Measurements from ENCODE around the gene LRFN4. TPM values are rescaled to one million over a fixed set of nuclear protein-coding genes. Genes with fewer than 3 reads are reported as not detected.

LRFN4 gene
- polyA plus RNA-seq, 1 donor from 2014 or later, result 85.0 TPM

- no peaks in the 10 kb centered on the region for H3K9me2 ChIP-seq (ENCODE audit: insufficient read depth, low read length)
- H3K27ac ChIP-seq (ENCODE audit: low read length), result no peak overlapping the region
- H3K36me3 ChIP-seq (ENCODE audit: insufficient read depth, low read length), result no peaks in the 10 kb centered on the region
- no peak overlapping the region for H3K4me2 ChIP-seq (ENCODE audit: low read length)
- no peaks in the 10 kb centered on the region for H3K27me3 ChIP-seq (ENCODE audit: insufficient read depth, low read depth, low read length)
- H2AFZ ChIP-seq (ENCODE audit: low read depth, low read length), result no peak overlapping the region
- TF ChIP-seq EZH2 (IDR thresholded peaks at IDR 0.05; ENCODE audit: borderline replicate concordance, insufficient read depth, low read length, poor library complexity, severe bottlenecking), result no peak
- no peak for TF ChIP-seq TAF1 (IDR thresholded peaks at IDR 0.05; ENCODE audit: low read depth)
- no peak for TF ChIP-seq POLR2AphosphoS5 (IDR thresholded peaks at IDR 0.05)
- no peak for TF ChIP-seq EP300 (conservative IDR thresholded peaks at IDR 0.05; ENCODE audit: poor library complexity, severe bottlenecking)
- no peak for TF ChIP-seq MXI1 (conservative IDR thresholded peaks at IDR 0.05; ENCODE audit: poor library complexity, severe bottlenecking)
- TF ChIP-seq SMC3 (conservative IDR thresholded peaks at IDR 0.05; ENCODE audit: poor library complexity), result no peak
- TF ChIP-seq, protein P1, sequence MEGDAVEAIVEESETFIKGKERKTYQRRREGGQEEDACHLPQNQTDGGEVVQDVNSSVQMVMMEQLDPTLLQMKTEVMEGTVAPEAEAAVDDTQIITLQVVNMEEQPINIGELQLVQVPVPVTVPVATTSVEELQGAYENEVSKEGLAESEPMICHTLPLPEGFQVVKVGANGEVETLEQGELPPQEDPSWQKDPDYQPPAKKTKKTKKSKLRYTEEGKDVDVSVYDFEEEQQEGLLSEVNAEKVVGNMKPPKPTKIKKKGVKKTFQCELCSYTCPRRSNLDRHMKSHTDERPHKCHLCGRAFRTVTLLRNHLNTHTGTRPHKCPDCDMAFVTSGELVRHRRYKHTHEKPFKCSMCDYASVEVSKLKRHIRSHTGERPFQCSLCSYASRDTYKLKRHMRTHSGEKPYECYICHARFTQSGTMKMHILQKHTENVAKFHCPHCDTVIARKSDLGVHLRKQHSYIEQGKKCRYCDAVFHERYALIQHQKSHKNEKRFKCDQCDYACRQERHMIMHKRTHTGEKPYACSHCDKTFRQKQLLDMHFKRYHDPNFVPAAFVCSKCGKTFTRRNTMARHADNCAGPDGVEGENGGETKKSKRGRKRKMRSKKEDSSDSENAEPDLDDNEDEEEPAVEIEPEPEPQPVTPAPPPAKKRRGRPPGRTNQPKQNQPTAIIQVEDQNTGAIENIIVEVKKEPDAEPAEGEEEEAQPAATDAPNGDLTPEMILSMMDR (IDR thresholded peaks at IDR 0.05; ENCODE audit: poor library complexity, severe bottlenecking), result no peak
- no peak for TF ChIP-seq REST (IDR thresholded peaks at IDR 0.05; ENCODE audit: borderline replicate concordance)
- TF ChIP-seq RAD21 (conservative IDR thresholded peaks at IDR 0.05), result no peak
- H3F3A ChIP-seq (ENCODE audit: insufficient read depth, low read length, poor library complexity, severe bottlenecking), result no peaks in the 10 kb centered on the region
- no peak overlapping the region for H3K4me3 ChIP-seq (ENCODE audit: low read length)
- H3K9me3 ChIP-seq (ENCODE audit: low read length), result no peaks in the 10 kb centered on the region
- no peak overlapping the region for H3K9ac ChIP-seq (ENCODE audit: low read length)
- H4K20me1 ChIP-seq (ENCODE audit: insufficient read depth), result no peaks in the 10 kb centered on the region
- no peaks in the 10 kb centered on the region for H3K79me2 ChIP-seq (replicated peaks; ENCODE audit: insufficient read depth, low read length)
Observed at GRCh38 chr11:66866007-66866406, 9.1 kb downstream of the LRFN4 start.

DNA sequence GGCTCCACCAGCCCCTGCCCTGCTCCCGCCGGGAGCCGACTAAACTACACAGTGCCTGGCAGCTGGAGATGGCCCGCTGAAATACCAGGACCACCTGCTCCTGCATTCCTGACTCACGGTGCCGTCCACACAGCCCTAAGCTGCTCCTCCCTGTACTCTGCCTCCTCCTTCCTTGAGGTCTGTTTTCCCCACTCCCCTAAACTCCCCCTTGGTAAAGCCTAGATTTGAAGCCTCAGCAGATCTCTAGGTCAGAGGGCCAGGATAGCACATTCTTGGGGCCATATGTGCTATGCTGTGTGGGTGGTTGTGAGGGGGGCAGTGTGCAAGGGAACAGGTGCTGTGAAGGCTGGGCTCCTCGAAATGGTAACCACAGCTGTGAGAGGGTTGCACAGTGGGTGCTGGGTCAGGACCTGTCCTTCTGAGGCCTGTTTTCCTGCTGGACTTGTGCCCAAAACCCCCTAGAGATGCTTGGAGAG, 9.7 kb downstream of the LRFN4 start:
- Histone ChIP-seq H3F3A (ENCODE audit: insufficient read depth, low read length, poor library complexity, severe bottlenecking) (no peaks in the 10 kb centered on the region), H3K27me3 (ENCODE audit: insufficient read depth, low read depth, low read length) (no peaks in the 10 kb centered on the region), H3K4me3 (ENCODE audit: low read length) (no peak overlapping the region), H3K9me3 (ENCODE audit: low read length) (no peaks in the 10 kb centered on the region), H3K9ac (ENCODE audit: low read length) (no peak overlapping the region), H3K9me2 (ENCODE audit: insufficient read depth, low read length) (no peaks in the 10 kb centered on the region), H3K79me2 (replicated peaks; ENCODE audit: insufficient read depth, low read length) (no peaks in the 10 kb centered on the region), H2AFZ (ENCODE audit: low read depth, low read length) (no peak overlapping the region), H4K20me1 (ENCODE audit: insufficient read depth) (no peaks in the 10 kb centered on the region), H3K27ac (ENCODE audit: low read length) (no peak overlapping the region), H3K4me2 (ENCODE audit: low read length) (no peak overlapping the region), H3K36me3 (ENCODE audit: insufficient read depth, low read length) (no peaks in the 10 kb centered on the region)
- no peak for TF ChIP-seq MXI1 (conservative IDR thresholded peaks at IDR 0.05; ENCODE audit: poor library complexity, severe bottlenecking)
- no peak for TF ChIP-seq POLR2AphosphoS5 (IDR thresholded peaks at IDR 0.05)
- no peak for TF ChIP-seq RAD21 (conservative IDR thresholded peaks at IDR 0.05)
- no peak for TF ChIP-seq REST (IDR thresholded peaks at IDR 0.05; ENCODE audit: borderline replicate concordance)
- TF ChIP-seq EZH2 (IDR thresholded peaks at IDR 0.05; ENCODE audit: borderline replicate concordance, insufficient read depth, low read length, poor library complexity, severe bottlenecking), result no peak
- TF ChIP-seq SMC3 (conservative IDR thresholded peaks at IDR 0.05; ENCODE audit: poor library complexity), result no peak
- TF ChIP-seq, protein P1 (IDR thresholded peaks at IDR 0.05; ENCODE audit: poor library complexity, severe bottlenecking), result no peak
- no peak for TF ChIP-seq EP300 (conservative IDR thresholded peaks at IDR 0.05; ENCODE audit: poor library complexity, severe bottlenecking)
- no peak for TF ChIP-seq TAF1 (IDR thresholded peaks at IDR 0.05; ENCODE audit: low read depth)

Data from neural cell (in vitro differentiated cells).